ENCODE measurements around the gene HIRA.
"Not testable (repeated sequence)": the region's sequence is repeated elsewhere in the genome, so short reads cannot be mapped to it uniquely, and the experiment has no call there.

HIRA gene

GRCh38 chr22:19443544-19444211, 12.1 kb upstream of the HIRA start:
- H3K4me3 ChIP-seq (ENCODE audit: control insufficient read depth, low read depth, low read length) = no peak overlapping the region
- TF ChIP-seq, protein P1, sequence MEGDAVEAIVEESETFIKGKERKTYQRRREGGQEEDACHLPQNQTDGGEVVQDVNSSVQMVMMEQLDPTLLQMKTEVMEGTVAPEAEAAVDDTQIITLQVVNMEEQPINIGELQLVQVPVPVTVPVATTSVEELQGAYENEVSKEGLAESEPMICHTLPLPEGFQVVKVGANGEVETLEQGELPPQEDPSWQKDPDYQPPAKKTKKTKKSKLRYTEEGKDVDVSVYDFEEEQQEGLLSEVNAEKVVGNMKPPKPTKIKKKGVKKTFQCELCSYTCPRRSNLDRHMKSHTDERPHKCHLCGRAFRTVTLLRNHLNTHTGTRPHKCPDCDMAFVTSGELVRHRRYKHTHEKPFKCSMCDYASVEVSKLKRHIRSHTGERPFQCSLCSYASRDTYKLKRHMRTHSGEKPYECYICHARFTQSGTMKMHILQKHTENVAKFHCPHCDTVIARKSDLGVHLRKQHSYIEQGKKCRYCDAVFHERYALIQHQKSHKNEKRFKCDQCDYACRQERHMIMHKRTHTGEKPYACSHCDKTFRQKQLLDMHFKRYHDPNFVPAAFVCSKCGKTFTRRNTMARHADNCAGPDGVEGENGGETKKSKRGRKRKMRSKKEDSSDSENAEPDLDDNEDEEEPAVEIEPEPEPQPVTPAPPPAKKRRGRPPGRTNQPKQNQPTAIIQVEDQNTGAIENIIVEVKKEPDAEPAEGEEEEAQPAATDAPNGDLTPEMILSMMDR (IDR thresholded peaks at IDR 0.05; ENCODE audit: control insufficient read depth, insufficient read depth, low read depth, low read length, missing control alignments) = no peak
- no peak for DNase-seq (ENCODE audit: low read depth)

DNA sequence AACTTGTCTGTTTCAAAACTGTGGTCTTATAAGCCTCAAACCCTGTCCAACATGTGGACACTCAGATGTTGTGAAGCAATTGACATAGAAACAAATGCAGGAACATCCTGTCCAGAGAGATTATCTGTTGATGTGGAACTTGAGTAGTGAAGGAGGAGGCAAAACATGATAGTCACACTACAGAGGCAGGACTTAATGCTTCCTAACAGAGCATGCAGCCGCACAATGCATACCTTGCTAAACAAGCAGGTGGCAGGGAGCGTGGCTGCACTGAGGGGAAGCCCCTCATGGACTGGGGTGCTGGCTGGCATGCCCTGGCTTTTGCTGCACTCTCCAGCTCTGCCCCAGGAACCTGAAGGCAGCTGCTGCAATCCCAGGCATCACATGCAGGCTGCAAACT, 10.6 kb upstream of the HIRA start:
- TF ChIP-seq, protein P1 (IDR thresholded peaks at IDR 0.05; ENCODE audit: control insufficient read depth, insufficient read depth, low read depth, low read length, missing control alignments) = no peak
- no peak overlapping the region for H3K4me3 ChIP-seq (ENCODE audit: control insufficient read depth, low read depth, low read length)
- no peak for DNase-seq (ENCODE audit: low read depth)

- TF ChIP-seq, protein P1 (IDR thresholded peaks at IDR 0.05; ENCODE audit: control insufficient read depth, insufficient read depth, low read depth, low read length, missing control alignments) = no peak
- no peak for DNase-seq (ENCODE audit: low read depth)
- no peak overlapping the region for H3K4me3 ChIP-seq (ENCODE audit: control insufficient read depth, low read depth, low read length)
Observed at GRCh38 chr22:19440411-19441195, 9.1 kb upstream of the HIRA start.

GRCh38 chr22:19438298-19438697, 6.8 kb upstream of the HIRA start:
- no peak for DNase-seq (ENCODE audit: low read depth)
- no peak overlapping the region for H3K4me3 ChIP-seq (ENCODE audit: control insufficient read depth, low read depth, low read length)
- TF ChIP-seq, protein P1 (IDR thresholded peaks at IDR 0.05; ENCODE audit: control insufficient read depth, insufficient read depth, low read depth, low read length, missing control alignments) = no peak

DNA sequence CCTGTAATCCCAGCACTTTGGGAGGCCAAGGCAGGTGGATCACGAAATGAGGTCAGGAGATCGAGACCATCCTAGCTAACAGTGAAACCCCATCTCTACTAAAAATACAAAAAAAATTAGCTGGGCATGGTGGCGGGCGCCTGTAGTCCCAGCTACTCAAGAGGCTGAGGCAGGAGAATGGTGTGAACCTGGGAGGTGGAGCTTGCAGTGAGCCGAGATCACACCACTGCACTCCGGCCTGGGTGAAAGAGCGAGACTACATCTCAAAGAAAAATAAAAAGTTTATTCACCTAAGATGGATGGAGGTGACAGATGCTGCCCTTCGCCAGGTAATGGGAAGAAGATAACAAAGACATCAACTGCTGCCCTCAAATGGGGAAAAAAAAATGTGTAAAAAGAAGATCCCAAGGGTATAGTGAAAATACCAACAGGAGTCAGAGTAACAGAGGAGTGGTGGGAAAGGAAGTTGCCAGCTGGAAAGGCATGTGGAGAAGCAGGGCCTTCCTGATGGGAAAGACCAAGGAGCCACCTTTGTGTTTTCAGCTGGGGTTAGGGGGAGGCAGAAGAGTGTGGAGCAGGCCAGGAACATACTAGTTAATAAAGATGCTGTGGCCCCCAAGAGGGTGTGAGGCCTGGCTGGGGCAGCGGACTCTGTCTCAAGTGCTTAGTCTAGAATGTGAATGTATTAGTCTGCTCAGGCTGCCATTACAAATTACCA, 5.1 kb upstream of the HIRA start:
- H3K4me3 ChIP-seq (ENCODE audit: control insufficient read depth, low read depth, low read length); DNase-seq (ENCODE audit: low read depth): not testable (repeated sequence)

- H3K4me3 ChIP-seq (ENCODE audit: control insufficient read depth, low read depth, low read length) = no peak overlapping the region
- TF ChIP-seq, protein P1 (IDR thresholded peaks at IDR 0.05; ENCODE audit: control insufficient read depth, insufficient read depth, low read depth, low read length, missing control alignments) = no peak
- DNase-seq (ENCODE audit: low read depth) = no peak
Observed at GRCh38 chr22:19434829-19435580, 3.5 kb upstream of the HIRA start.
